Gastrocnemius medialis (tissue), 4 donors: Measurements from ENCODE around the gene WFDC12. TPM values are rescaled to one million over a fixed set of nuclear protein-coding genes. Genes with fewer than 3 reads are reported as not detected.

ENCODE experiments used
- ATAC-seq, 2 donors: fragments of 150-250 bp; one replicate each; pipeline ENCODE4 v1.9.1; 2016
- DNase-seq, 2 donors: peaks; one replicate each; pipeline ENCODE4 v3.0.0-alpha.2; 2019
- H3K27ac ChIP-seq, 4 donors: fragments of 200-600 bp; sonication (generic); 1 replicate in 1 of 4; 2 replicates in 3 of 4; pipeline ENCODE4 v1.5.1; 2016 to 2018; ENCODE audit warnings: mild to moderate bottlenecking in 2 of 4, moderate library complexity in 1 of 4
- H3K27me3 ChIP-seq, 3 donors: fragments of 200-600 bp; sonication (generic) in 2 of 3; 1 replicate in 1 of 3; 2 replicates in 2 of 3; pipeline versions ENCODE4 v1.5.1 to v1.6.0; 2016 to 2019; ENCODE audit warnings: mild to moderate bottlenecking in 1 of 3, moderate library complexity in 1 of 3
- H3K36me3 ChIP-seq, 2 donors: fragments of 200-600 bp; sonication (generic) in 1 of 2; one replicate each; pipeline ENCODE4 v1.5.1; 2017 to 2018
- H3K4me1 ChIP-seq, 2 donors: fragments of 200-600 bp; sonication (generic) in 1 of 2; one replicate each; pipeline ENCODE4 v1.5.1; 2016 to 2017; ENCODE audit warnings: mild to moderate bottlenecking in 2 of 2
- H3K4me3 ChIP-seq, 4 donors: fragments of 200-600 bp; sonication (generic) in 3 of 4; 1 replicate in 1 of 4; 2 replicates in 3 of 4; pipeline ENCODE4 v1.5.1; 2016 to 2019; ENCODE audit warnings: mild to moderate bottlenecking in 2 of 4
- H3K9me3 ChIP-seq, 3 donors: fragments of 200-600 bp; sonication (generic) in 2 of 3; 1 replicate in 1 of 3; 2 replicates in 2 of 3; pipeline ENCODE4 v1.5.1; 2016 to 2019
- POLR2A ChIP-seq, 2 donors: fragments of 450-650 bp; IDR thresholded peaks; one replicate each; pipeline ENCODE4 v1.6.1; 2017; ENCODE audit warnings: antibody characterized with exemption in 2 of 2, mild to moderate bottlenecking in 2 of 2, moderate library complexity in 2 of 2
- in situ Hi-C, 4 donors: fragments of 200-750 bp; cut with MboI; loops; one replicate each; pipeline versions ENCODE4 v1.15.0 to v1.8.0; 2017; ENCODE audit warnings: low sequenced_read_pairs in 4 of 4
- intact Hi-C: fragments of 100-400 bp; cut with DNase I; formaldehyde crosslinking; loops from one replicate; pipeline ENCODE4 v1.15.1; 2023; ENCODE audit warnings: low total_unique reads
- total RNA-seq, 4 donors: library from RNA; depleted of rRNA; stranded (reverse); fragments of >200 nt; gene quantifications; one replicate each; pipeline versions ENCODE4 v1.1.0 to v1.2.3, GENCODE V29; 2016
- TF ChIP-seq, protein P1 (sequence below), 5 experiments: fragments of 450-650 bp in 3 of 5; fragments of 200-600 bp in 2 of 5; sonication (generic) in 2 of 5; IDR thresholded peaks in 4 of 5; conservative IDR thresholded peaks in 1 of 5; 1 replicate in 4 of 5; 2 replicates in 1 of 5; pipeline ENCODE4 v1.5.1; 2016 to 2019; ENCODE audit warnings: antibody characterized with exemption in 5 of 5, mild to moderate bottlenecking in 3 of 5, moderate library complexity in 3 of 5

Gene WFDC12
- total RNA-seq, 4 donors from 2014 or later = not detected

DNA sequence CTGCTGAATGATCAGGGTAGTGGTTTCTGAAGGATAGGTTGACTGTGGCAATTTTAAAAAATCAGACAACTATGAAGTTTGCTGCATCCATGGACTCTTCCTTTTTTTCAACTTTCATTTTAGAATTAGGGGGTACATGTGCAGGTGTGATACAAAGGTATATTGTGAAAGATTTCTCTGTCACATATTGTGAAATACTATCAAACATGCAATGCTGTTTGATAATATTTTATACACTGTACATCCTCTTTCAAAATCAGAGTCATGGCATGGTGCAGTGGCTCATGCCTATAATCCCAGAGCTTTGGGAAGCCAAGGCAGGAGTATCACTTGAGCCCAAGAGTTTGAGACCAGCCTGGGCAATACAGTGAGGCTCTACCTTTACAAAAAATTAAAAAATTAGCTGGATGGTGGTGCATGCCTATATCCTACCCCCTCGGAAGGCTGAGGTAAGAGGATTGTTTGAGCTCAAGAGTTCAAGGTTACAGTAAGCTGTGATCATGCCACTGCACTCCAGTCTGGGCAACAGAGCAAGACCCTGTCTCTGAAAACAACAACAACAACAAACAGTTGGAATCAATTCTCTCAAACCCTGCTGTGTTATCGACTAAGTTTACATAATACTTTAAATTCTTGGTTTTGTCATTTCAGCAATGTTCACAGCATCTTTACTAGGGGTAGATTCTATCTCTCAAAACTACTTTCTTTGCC lies 4.6 kb downstream of the WFDC12 start:
- Histone ChIP-seq H3K27me3 (peaks cover 0 to 8% (median 3%) of the 10 kb centered on the region in 3 donors), H3K36me3 (no peaks in the 10 kb centered on the region), H3K9me3 (no peaks in the 10 kb centered on the region), H3K27ac (no peak overlapping the region), H3K4me1 (no peaks in the 10 kb centered on the region), H3K4me3 (no peak overlapping the region)
- ATAC-seq (no peak), DNase-seq (no peak)
- in situ Hi-C loops (no loop called here), intact Hi-C loops (no loop called here)
- TF ChIP-seq, protein P1, sequence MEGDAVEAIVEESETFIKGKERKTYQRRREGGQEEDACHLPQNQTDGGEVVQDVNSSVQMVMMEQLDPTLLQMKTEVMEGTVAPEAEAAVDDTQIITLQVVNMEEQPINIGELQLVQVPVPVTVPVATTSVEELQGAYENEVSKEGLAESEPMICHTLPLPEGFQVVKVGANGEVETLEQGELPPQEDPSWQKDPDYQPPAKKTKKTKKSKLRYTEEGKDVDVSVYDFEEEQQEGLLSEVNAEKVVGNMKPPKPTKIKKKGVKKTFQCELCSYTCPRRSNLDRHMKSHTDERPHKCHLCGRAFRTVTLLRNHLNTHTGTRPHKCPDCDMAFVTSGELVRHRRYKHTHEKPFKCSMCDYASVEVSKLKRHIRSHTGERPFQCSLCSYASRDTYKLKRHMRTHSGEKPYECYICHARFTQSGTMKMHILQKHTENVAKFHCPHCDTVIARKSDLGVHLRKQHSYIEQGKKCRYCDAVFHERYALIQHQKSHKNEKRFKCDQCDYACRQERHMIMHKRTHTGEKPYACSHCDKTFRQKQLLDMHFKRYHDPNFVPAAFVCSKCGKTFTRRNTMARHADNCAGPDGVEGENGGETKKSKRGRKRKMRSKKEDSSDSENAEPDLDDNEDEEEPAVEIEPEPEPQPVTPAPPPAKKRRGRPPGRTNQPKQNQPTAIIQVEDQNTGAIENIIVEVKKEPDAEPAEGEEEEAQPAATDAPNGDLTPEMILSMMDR (IDR thresholded peaks at IDR 0.05 in 4 of 5, conservative IDR thresholded peaks at IDR 0.05 in 1 of 5) = no peak
- no peak for TF ChIP-seq POLR2A (IDR thresholded peaks at IDR 0.05)

DNA sequence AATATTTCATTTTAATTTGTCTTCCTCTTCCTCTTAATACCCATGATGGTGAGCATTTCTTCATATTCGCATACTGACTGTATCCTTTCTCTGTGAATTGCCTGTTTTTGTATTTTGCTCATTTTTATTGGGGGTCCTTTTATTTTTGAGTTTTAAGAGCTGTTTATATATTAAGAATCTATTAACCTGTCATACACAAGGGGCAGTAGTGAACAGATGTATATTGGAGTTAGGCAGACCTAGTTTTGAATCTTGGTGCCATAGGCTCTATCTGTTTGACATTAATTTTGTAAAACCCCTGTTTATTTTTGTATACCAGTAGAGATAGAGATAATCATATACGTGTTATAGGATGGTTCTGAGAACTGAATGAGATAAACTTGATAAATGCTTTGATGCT lies 6.2 kb downstream of the WFDC12 start:
- ATAC-seq = no peak

DNA sequence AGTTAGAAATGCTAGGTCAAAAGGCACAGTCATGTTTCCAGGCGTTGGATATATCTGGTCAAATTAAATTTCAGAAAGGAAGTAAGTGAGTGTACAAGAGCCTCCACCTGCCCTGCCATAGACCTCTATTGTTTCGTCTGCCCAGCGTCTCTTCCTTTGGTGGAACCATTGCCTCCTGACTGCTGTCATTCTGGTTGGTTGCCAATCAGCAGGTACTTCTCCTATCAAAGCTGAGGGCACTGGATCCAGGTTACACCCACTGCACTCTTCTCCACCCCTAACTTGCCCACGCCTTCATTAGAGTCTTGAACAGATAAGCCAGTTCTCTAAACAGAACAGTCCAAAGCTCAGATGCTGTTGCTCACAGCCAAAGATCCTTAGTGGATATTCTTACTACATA lies 6.7 kb downstream of the WFDC12 start:
- Histone ChIP-seq H3K36me3 (no peaks in the 10 kb centered on the region), H3K4me1 (no peaks in the 10 kb centered on the region), H3K4me3 (no peak overlapping the region), H3K27ac (no peak overlapping the region), H3K9me3 (no peaks in the 10 kb centered on the region), H3K27me3 (peaks cover 0 to 8% (median 3%) of the 10 kb centered on the region in 3 donors)
- TF ChIP-seq, protein P1 (IDR thresholded peaks at IDR 0.05 in 4 of 5, conservative IDR thresholded peaks at IDR 0.05 in 1 of 5) = no peak
- no peak for TF ChIP-seq POLR2A (IDR thresholded peaks at IDR 0.05)
- DNase-seq = no peak
- in situ Hi-C loops (no loop called here), intact Hi-C loops (no loop called here)
- ATAC-seq = no peak

More for the DNA sequence above, 6.2 kb downstream of the WFDC12 start:
- H3K9me3 ChIP-seq = no peaks in the 10 kb centered on the region
- in situ Hi-C loops = no loop called here
- no peak overlapping the region for H3K27ac ChIP-seq
- no peak for DNase-seq
- H3K36me3 ChIP-seq = no peaks in the 10 kb centered on the region
- peaks cover 0 to 8% (median 3%) of the 10 kb centered on the region in 3 donors for H3K27me3 ChIP-seq
- H3K4me3 ChIP-seq = no peak overlapping the region
- intact Hi-C loops = no loop called here
- no peaks in the 10 kb centered on the region for H3K4me1 ChIP-seq
- TF ChIP-seq, protein P1 (IDR thresholded peaks at IDR 0.05 in 4 of 5, conservative IDR thresholded peaks at IDR 0.05 in 1 of 5) = no peak
- no peak for TF ChIP-seq POLR2A (IDR thresholded peaks at IDR 0.05)

DNA sequence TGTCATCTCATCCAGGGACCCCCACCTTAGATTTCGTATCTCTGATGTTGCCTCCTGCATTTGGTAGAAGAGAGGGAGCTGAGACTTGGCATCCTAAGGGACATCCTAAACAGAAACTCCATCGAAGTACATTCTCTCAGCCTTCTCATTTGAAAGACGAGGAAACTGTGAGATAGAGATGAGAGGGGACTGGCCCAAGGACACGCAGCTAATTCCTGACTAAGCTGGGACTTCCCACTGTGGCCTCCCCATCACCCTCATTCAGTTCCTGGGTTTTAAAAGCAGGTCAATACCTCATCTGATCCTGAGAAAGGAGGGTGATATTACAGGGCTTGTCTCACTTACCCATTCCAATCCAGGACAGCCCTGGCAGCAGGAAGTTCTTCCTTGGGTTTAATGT lies 8.4 kb downstream of the WFDC12 start:
- TF ChIP-seq, protein P1 (IDR thresholded peaks at IDR 0.05 in 4 of 5, conservative IDR thresholded peaks at IDR 0.05 in 1 of 5) = no peak
- no peak for TF ChIP-seq POLR2A (IDR thresholded peaks at IDR 0.05)
- H3K4me1 ChIP-seq = no peaks in the 10 kb centered on the region
- DNase-seq (no peak), ATAC-seq (no peak)
- intact Hi-C loops (no loop called here), in situ Hi-C loops (no loop called here)
- H3K27me3 ChIP-seq = peaks cover 0 to 11% (median 0%) of the 10 kb centered on the region in 3 donors
- no peaks in the 10 kb centered on the region for H3K9me3 ChIP-seq
- H3K4me3 ChIP-seq = no peak overlapping the region
- H3K36me3 ChIP-seq = no peaks in the 10 kb centered on the region
- H3K27ac ChIP-seq = no peak overlapping the region
